ENCODE data around the gene TMIGD1. TPM values are rescaled to one million over a fixed set of nuclear protein-coding genes. Genes with fewer than 3 reads are reported as not detected.

Gene TMIGD1
- total and polyA plus RNA-seq, 2 of the 13 experiments (the other 11 are each of a cell fraction or from before 2014, with no cell fraction given): not detected

DNA sequence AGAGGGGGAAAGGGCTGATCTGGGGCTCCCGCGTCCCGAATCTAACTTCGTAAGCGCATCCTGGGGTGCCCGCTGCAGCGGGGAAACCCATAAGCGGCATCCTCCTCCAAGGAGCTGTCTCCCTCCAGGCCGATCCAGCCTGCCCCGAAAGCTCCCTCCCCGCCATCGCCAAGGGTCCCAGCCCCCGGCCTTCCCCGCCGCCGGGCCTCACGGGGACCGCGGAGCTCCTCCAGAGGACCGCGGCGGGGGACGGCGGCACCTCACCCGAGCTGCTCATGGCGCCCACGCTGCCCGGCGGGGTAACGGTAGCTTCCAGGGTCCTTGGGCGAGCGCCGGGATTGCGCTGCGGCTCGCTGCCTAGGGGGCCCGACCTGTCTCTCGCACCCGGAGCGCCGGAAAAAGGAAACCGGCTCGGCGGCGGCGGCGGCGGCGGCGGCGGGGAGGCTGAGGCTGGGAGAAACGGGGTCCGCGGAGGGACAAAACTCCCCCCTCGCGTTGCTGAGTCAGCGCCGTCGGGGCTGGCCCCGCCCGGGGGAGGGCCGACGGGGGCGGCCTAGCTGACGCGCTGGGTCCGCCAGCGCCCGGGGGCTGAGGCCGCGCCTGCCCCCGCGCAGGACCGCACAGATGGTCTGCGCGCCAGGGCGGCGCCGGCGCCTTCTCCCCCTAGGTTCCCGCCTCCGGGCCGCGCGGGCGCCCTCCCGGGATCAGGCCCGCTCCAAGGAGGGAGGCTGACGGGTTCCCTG, 42.1 kb downstream of the TMIGD1 start, which contains the start of gene BLMH (continued):
- TF ChIP-seq, protein P1, sequence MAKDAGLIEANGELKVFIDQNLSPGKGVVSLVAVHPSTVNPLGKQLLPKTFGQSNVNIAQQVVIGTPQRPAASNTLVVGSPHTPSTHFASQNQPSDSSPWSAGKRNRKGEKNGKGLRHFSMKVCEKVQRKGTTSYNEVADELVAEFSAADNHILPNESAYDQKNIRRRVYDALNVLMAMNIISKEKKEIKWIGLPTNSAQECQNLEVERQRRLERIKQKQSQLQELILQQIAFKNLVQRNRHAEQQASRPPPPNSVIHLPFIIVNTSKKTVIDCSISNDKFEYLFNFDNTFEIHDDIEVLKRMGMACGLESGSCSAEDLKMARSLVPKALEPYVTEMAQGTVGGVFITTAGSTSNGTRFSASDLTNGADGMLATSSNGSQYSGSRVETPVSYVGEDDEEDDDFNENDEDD (CRISPR knock-in tag; IDR thresholded peaks at IDR 0.05; ENCODE audit: borderline replicate concordance): peak; percentile 41; the same call in 1 of the 2 replicates
- TF ChIP-seq HOXA5 (CRISPR knock-in tag; IDR thresholded peaks at IDR 0.05) (peak; percentile 73; the same call in 1 of the 2 replicates), KDM3A (CRISPR knock-in tag; IDR thresholded peaks at IDR 0.05; ENCODE audit: low read depth) (peak; percentile 42; the same call in 1 of the 2 replicates), ZNF274 (CRISPR knock-in tag; IDR thresholded peaks at IDR 0.05) (no peak), POLR2AphosphoS5 (IDR thresholded peaks at IDR 0.05; ENCODE audit: low read depth, low read length) (peak; percentile 34), TOE1 (CRISPR knock-in tag; IDR thresholded peaks at IDR 0.05) (no peak), HNRNPLL (IDR thresholded peaks at IDR 0.05; ENCODE audit: low read depth, low read length, poor library complexity, severe bottlenecking) (peak; percentile 42), ZFX (CRISPR knock-in tag; IDR thresholded peaks at IDR 0.05; ENCODE audit: low read depth) (peak; percentile 73), SAP130 (CRISPR knock-in tag; IDR thresholded peaks at IDR 0.05; ENCODE audit: low read depth) (peak; percentile 39), GABPA (IDR thresholded peaks at IDR 0.05; ENCODE audit: low read depth, low read length) (no peak), GABPA (CRISPR knock-in tag; IDR thresholded peaks at IDR 0.05; ENCODE audit: low read depth) (0 out of 2 replicates have a peak, but pooled peaks have one; percentile 25), TCF7L2 (IDR thresholded peaks at IDR 0.05; ENCODE audit: low read depth, low read length) (no peak), ATF7-NPFF (CRISPR knock-in tag; IDR thresholded peaks at IDR 0.05; ENCODE audit: low read depth) (peak; percentile 66; the same call in 1 of the 2 replicates), ZZZ3 (CRISPR knock-in tag; IDR thresholded peaks at IDR 0.05; ENCODE audit: borderline replicate concordance) (no peak), SOX6 (IDR thresholded peaks at IDR 0.05) (no peak), SOX6 (CRISPR knock-in tag; IDR thresholded peaks at IDR 0.05) (peak; percentile 38; the same call in 1 of the 2 replicates), GABPB1 (CRISPR knock-in tag; IDR thresholded peaks at IDR 0.05) (peak; percentile 79; the same call in 1 of the 2 replicates)
- TF ChIP-seq, protein P2, sequence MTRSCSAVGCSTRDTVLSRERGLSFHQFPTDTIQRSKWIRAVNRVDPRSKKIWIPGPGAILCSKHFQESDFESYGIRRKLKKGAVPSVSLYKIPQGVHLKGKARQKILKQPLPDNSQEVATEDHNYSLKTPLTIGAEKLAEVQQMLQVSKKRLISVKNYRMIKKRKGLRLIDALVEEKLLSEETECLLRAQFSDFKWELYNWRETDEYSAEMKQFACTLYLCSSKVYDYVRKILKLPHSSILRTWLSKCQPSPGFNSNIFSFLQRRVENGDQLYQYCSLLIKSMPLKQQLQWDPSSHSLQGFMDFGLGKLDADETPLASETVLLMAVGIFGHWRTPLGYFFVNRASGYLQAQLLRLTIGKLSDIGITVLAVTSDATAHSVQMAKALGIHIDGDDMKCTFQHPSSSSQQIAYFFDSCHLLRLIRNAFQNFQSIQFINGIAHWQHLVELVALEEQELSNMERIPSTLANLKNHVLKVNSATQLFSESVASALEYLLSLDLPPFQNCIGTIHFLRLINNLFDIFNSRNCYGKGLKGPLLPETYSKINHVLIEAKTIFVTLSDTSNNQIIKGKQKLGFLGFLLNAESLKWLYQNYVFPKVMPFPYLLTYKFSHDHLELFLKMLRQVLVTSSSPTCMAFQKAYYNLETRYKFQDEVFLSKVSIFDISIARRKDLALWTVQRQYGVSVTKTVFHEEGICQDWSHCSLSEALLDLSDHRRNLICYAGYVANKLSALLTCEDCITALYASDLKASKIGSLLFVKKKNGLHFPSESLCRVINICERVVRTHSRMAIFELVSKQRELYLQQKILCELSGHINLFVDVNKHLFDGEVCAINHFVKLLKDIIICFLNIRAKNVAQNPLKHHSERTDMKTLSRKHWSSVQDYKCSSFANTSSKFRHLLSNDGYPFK (CRISPR knock-in tag; IDR thresholded peaks at IDR 0.05; ENCODE audit: borderline replicate concordance): 0 out of 2 replicates have a peak, but pooled peaks have one; percentile 13
- TF ChIP-seq, protein P3, sequence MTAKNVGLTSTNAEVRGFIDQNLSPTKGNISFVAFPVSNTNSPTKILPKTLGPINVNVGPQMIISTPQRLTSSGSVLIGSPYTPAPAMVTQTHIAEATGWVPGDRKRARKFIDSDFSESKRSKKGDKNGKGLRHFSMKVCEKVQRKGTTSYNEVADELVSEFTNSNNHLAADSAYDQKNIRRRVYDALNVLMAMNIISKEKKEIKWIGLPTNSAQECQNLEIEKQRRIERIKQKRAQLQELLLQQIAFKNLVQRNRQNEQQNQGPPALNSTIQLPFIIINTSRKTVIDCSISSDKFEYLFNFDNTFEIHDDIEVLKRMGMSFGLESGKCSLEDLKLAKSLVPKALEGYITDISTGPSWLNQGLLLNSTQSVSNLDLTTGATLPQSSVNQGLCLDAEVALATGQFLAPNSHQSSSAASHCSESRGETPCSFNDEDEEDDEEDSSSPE (CRISPR knock-in tag; IDR thresholded peaks at IDR 0.05): peak; percentile 56; the same call in 1 of the 2 replicates
- TF ChIP-seq, protein P4, sequence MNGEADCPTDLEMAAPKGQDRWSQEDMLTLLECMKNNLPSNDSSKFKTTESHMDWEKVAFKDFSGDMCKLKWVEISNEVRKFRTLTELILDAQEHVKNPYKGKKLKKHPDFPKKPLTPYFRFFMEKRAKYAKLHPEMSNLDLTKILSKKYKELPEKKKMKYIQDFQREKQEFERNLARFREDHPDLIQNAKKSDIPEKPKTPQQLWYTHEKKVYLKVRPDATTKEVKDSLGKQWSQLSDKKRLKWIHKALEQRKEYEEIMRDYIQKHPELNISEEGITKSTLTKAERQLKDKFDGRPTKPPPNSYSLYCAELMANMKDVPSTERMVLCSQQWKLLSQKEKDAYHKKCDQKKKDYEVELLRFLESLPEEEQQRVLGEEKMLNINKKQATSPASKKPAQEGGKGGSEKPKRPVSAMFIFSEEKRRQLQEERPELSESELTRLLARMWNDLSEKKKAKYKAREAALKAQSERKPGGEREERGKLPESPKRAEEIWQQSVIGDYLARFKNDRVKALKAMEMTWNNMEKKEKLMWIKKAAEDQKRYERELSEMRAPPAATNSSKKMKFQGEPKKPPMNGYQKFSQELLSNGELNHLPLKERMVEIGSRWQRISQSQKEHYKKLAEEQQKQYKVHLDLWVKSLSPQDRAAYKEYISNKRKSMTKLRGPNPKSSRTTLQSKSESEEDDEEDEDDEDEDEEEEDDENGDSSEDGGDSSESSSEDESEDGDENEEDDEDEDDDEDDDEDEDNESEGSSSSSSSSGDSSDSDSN (CRISPR knock-in tag; IDR thresholded peaks at IDR 0.05): peak; percentile 75; the same call in 1 of the 2 replicates
- TF ChIP-seq, protein P5, sequence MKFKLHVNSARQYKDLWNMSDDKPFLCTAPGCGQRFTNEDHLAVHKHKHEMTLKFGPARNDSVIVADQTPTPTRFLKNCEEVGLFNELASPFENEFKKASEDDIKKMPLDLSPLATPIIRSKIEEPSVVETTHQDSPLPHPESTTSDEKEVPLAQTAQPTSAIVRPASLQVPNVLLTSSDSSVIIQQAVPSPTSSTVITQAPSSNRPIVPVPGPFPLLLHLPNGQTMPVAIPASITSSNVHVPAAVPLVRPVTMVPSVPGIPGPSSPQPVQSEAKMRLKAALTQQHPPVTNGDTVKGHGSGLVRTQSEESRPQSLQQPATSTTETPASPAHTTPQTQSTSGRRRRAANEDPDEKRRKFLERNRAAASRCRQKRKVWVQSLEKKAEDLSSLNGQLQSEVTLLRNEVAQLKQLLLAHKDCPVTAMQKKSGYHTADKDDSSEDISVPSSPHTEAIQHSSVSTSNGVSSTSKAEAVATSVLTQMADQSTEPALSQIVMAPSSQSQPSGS (CRISPR knock-in tag; IDR thresholded peaks at IDR 0.05): 0 out of 2 replicates have a peak, but pooled peaks have one; percentile 24
